H9 (cell line): ENCODE results near the gene PRRT2. TPM values are rescaled to one million over a fixed set of nuclear protein-coding genes. Genes with fewer than 3 reads are reported as not detected.

Experiments used
- DNase-seq: peaks from one replicate; pipeline ENCODE4 v3.0.0-alpha.2; 2017
- H2AFZ ChIP-seq: one replicate; pipeline ENCODE4 v1.6.1; 2013; ENCODE audit warnings: mild to moderate bottlenecking, low read length, control low read depth, moderate library complexity
- H2AK5ac ChIP-seq: 2 replicates; pipeline ENCODE4 v1.6.1; 2013; ENCODE audit warnings: low read length, control low read depth, mixed read lengths; ENCODE audit not compliant: insufficient read length
- H2BK120ac ChIP-seq: one replicate; pipeline ENCODE4 v1.6.1; 2013; ENCODE audit warnings: low read depth, mild to moderate bottlenecking, low read length, control low read depth, inconsistent platforms; ENCODE audit not compliant: poor library complexity, severe bottlenecking
- H2BK12ac ChIP-seq: 2 replicates; pipeline ENCODE4 v1.6.1; 2013; ENCODE audit warnings: low read length, control low read depth, mixed read lengths, low read depth; ENCODE audit not compliant: insufficient read length
- H2BK15ac ChIP-seq: 2 replicates; pipeline ENCODE4 v1.6.1; 2013; ENCODE audit warnings: low read depth, low read length, control low read depth
- H2BK20ac ChIP-seq: one replicate; pipeline ENCODE4 v1.6.1; 2013; ENCODE audit warnings: low read depth, mild to moderate bottlenecking, low read length, control low read depth, inconsistent platforms; ENCODE audit not compliant: poor library complexity, severe bottlenecking
- H2BK5ac ChIP-seq: 2 replicates; pipeline ENCODE4 v1.6.1; 2013; ENCODE audit warnings: low read length, control low read depth, mixed read lengths; ENCODE audit not compliant: insufficient read length
- H3K14ac ChIP-seq: 2 replicates; pipeline ENCODE4 v1.6.1; 2013; ENCODE audit warnings: low read length, control low read depth; ENCODE audit not compliant: insufficient read depth
- H3K18ac ChIP-seq: 2 replicates; pipeline ENCODE4 v1.6.1; 2013; ENCODE audit warnings: low read depth, mild to moderate bottlenecking, mixed read lengths, low read length, control low read depth; ENCODE audit not compliant: insufficient read length
- H3K23ac ChIP-seq: 2 replicates; pipeline ENCODE4 v1.6.1; 2013; ENCODE audit warnings: low read length, control low read depth, mixed read lengths, low read depth; ENCODE audit not compliant: insufficient read length
- H3K23me2 ChIP-seq: 2 replicates; pipeline ENCODE4 v1.6.1; 2013; ENCODE audit warnings: low read depth, mild to moderate bottlenecking, mixed read lengths, low read length, control low read depth; ENCODE audit not compliant: insufficient read length, poor library complexity, severe bottlenecking
- H3K27ac ChIP-seq: 2 replicates; pipeline ENCODE4 v1.5.1; 2013; ENCODE audit warnings: low read length, control low read depth, mixed read lengths, low read depth; ENCODE audit not compliant: insufficient read length
- H3K27me3 ChIP-seq: 2 replicates; pipeline ENCODE4 v1.6.1; 2013; ENCODE audit warnings: low read length, control low read depth, inconsistent platforms; ENCODE audit not compliant: insufficient read depth
- H3K4ac ChIP-seq: 2 replicates; pipeline ENCODE4 v1.6.1; 2013; ENCODE audit warnings: low read depth, mild to moderate bottlenecking, control low read depth, inconsistent platforms, low read length, moderate library complexity
- H3K4me1 ChIP-seq: 2 replicates; pipeline ENCODE4 v1.6.1; 2013; ENCODE audit warnings: low read length, control low read depth, inconsistent platforms; ENCODE audit not compliant: insufficient read depth
- H3K4me2 ChIP-seq: 2 replicates; pipeline ENCODE4 v1.6.1; 2013; ENCODE audit warnings: low read length, control low read depth, mixed read lengths; ENCODE audit not compliant: insufficient read length, insufficient read depth
- H3K56ac ChIP-seq: 2 replicates; pipeline ENCODE4 v1.6.1; 2013; ENCODE audit warnings: low read depth, mild to moderate bottlenecking, mixed read lengths, low read length, control low read depth; ENCODE audit not compliant: insufficient read length
- H3K79me1 ChIP-seq: 2 replicates; pipeline ENCODE4 v1.6.1; 2013; ENCODE audit warnings: low read depth, mild to moderate bottlenecking, moderate library complexity, low read length, control low read depth, inconsistent platforms; ENCODE audit not compliant: insufficient read depth, poor library complexity, severe bottlenecking
- H3K79me2 ChIP-seq: 2 replicates; pipeline ENCODE4 v1.6.1; 2013; ENCODE audit warnings: low read length, control low read depth, inconsistent platforms; ENCODE audit not compliant: insufficient read depth
- H3K9ac ChIP-seq: 2 replicates; pipeline ENCODE4 v1.6.1; 2013; ENCODE audit warnings: low read length, control low read depth, mixed read lengths; ENCODE audit not compliant: insufficient read length; ENCODE audit errors: extremely low read depth
- H3K9me3 ChIP-seq: one replicate; pipeline ENCODE4 v1.6.1; 2013; ENCODE audit warnings: low read depth, low read length, inconsistent platforms; ENCODE audit not compliant: control insufficient read depth
- H3T11ph ChIP-seq: one replicate; pipeline ENCODE4 v1.6.1; 2013; ENCODE audit warnings: mild to moderate bottlenecking, low read length, control low read depth, inconsistent platforms
- H4K20me1 ChIP-seq: one replicate; pipeline ENCODE4 v1.6.1; 2013; ENCODE audit not compliant: control insufficient read depth, insufficient read length, insufficient read depth
- H4K5ac ChIP-seq: 2 replicates; pipeline ENCODE4 v1.6.1; 2013; ENCODE audit warnings: low read depth, mild to moderate bottlenecking, mixed read lengths, low read length, control low read depth; ENCODE audit not compliant: insufficient read length
- H4K8ac ChIP-seq: replicated peaks from 2 replicates; pipeline ENCODE4 v1.6.1; 2013; ENCODE audit warnings: low read length, control low read depth, mixed read lengths, low read depth; ENCODE audit not compliant: insufficient read length
- H4K91ac ChIP-seq: 2 replicates; pipeline ENCODE4 v1.6.1; 2013; ENCODE audit warnings: low read depth, mild to moderate bottlenecking, moderate library complexity, mixed read lengths, low read length, control low read depth; ENCODE audit not compliant: insufficient read length
- H3K27ac Mint-ChIP-seq, 3 experiments: 2 replicates in 2 of 3; 3 replicates in 1 of 3; pipeline ENCODE4 v1.8.0; 2020 to 2021; ENCODE audit warnings: mixed read lengths in 3 of 3, mild to moderate bottlenecking in 1 of 3, moderate library complexity in 1 of 3
- H3K27me3 Mint-ChIP-seq: 2 replicates; pipeline ENCODE4 v1.8.0; 2021; ENCODE audit warnings: low read depth, mild to moderate bottlenecking, moderate library complexity, mixed read lengths
- H3K36me3 Mint-ChIP-seq, 3 experiments: 2 replicates in 2 of 3; 3 replicates in 1 of 3; pipeline ENCODE4 v1.8.0; 2020 to 2021; ENCODE audit warnings: low read depth in 3 of 3, mixed read lengths in 3 of 3; ENCODE audit not compliant: insufficient read depth in 1 of 3
- H3K4me1 Mint-ChIP-seq, 2 experiments: 2 replicates each; pipeline ENCODE4 v1.8.0; 2020; ENCODE audit warnings: mixed read lengths in 2 of 2
- H3K4me3 Mint-ChIP-seq, 2 experiments: 2 replicates in 1 of 2; 3 replicates in 1 of 2; pipeline ENCODE4 v1.8.0; 2020 to 2021; ENCODE audit warnings: mild to moderate bottlenecking in 2 of 2, mixed read lengths in 2 of 2, moderate library complexity in 1 of 2
- H3K9me3 Mint-ChIP-seq, 2 experiments: 2 replicates in 1 of 2; 3 replicates in 1 of 2; pipeline ENCODE4 v1.8.0; 2020; ENCODE audit warnings: mild to moderate bottlenecking in 2 of 2, mixed read lengths in 2 of 2, moderate library complexity in 1 of 2
- CTCF ChIP-seq: fragments of 200-600 bp; sonication (generic); conservative IDR thresholded peaks from 3 replicates; pipeline ENCODE4 v1.8.0; 2021; ENCODE audit warnings: antibody characterized with exemption, mild to moderate bottlenecking
- WGBS: extraction: QIAGEN DNeasy Blood & Tissue Kit; methylation state at CpG from one replicate; pipeline ENCODE4 v1.1.7; 2013; ENCODE audit warnings: missing lambda C conversion rate, low lambda C conversion rate, mixed read lengths; ENCODE audit not compliant: insufficient read length; ENCODE audit errors: extremely low coverage; 5-methylcytosine and 5-hydroxymethylcytosine counted together
- total RNA-seq: library from RNA; stranded (reverse); gene quantifications from 2 replicates; pipeline ENCODE4 v1.2.1, GENCODE V29; 2021

PRRT2 gene
- total RNA-seq, 1 experiment from 2014 or later = 14.6 TPM

GRCh38 chr16:29767062-29767461 lies 44.9 kb upstream of the PRRT2 start:
- Histone ChIP-seq H3K27me3 (no peaks in the 10 kb centered on the region), H2AFZ (no peak overlapping the region), H3K9ac (no peak overlapping the region), H4K91ac (no peak overlapping the region), H3K4me2 (no peak overlapping the region), H3K79me2 (no peaks in the 10 kb centered on the region), H2BK15ac (no peak overlapping the region), H3K4ac (no peak overlapping the region), H3K23ac (no peak overlapping the region), H3K23me2 (no peaks in the 10 kb centered on the region), H3K4me1 (no peaks in the 10 kb centered on the region), H2BK12ac (no peak overlapping the region), H2BK120ac (no peak overlapping the region), H3K56ac (no peak overlapping the region), H3K14ac (no peak overlapping the region), H2BK20ac (no peak overlapping the region), H4K5ac (no peak overlapping the region), H3K27ac (no peak overlapping the region), H2BK5ac (no peak overlapping the region), H3K9me3 (no peaks in the 10 kb centered on the region), H4K8ac (no peak overlapping the region), H3K18ac (no peak overlapping the region), H3K79me1 (no peaks in the 10 kb centered on the region), H3T11ph (no peak overlapping the region), H4K20me1 (no peaks in the 10 kb centered on the region), H2AK5ac (no peak overlapping the region)
- no peak for DNase-seq
- WGBS = no CpG with 5 or more reads among the region's 3 CpGs
- Mint-ChIP-seq H3K4me3 (no peak overlapping the region), H3K36me3 (no peaks in the 10 kb centered on the region), H3K4me1 (peaks cover 3 to 4% of the 10 kb centered on the region in 2 experiments; a peak in 2 of 4 replicates), H3K27me3 (peaks cover 3% of the 10 kb centered on the region), H3K27ac (no peak overlapping the region), H3K9me3 (no peaks in the 10 kb centered on the region)
- no peak for TF ChIP-seq CTCF
